GM21515 (cell line): ENCODE measurements around the gene GRPEL2.
"Not testable (repeated sequence)": the region's sequence is repeated elsewhere in the genome, so short reads cannot be mapped to it uniquely, and the experiment has no call there.

ENCODE experiments used
- ATAC-seq: cut with Tn5 transposase; IDR thresholded peaks from one replicate; pipeline ENCODE4 v1.9.1; 2021; ENCODE audit not compliant: unreplicated experiment

Gene GRPEL2

DNA sequence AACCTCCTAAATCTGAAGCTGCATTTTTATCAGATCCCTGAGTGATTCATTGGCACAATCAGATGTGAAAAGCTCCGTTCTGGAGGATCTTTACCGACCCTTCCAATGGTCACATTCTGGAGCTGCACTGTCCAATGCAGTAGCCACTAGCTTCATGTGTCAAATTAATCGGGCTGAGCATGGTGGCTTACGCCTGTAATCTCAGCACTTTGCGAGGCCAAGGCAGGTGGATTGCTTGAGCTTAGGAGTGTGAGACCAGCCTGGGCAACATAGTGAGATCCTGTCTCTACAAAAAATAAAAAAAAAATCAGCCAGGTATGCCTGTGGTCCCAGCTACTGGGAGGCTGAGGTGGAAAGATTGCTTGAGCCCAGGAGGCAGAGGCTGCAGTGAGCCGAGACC is 30.1 kb downstream of the GRPEL2 start:
- ATAC-seq, result no peak

GRCh38 chr5:149376104-149376503 is 30.8 kb downstream of the GRPEL2 start:
- no peak for ATAC-seq

- ATAC-seq, result no peak
Measured at GRCh38 chr5:149376711-149377447, 31.6 kb downstream of the GRPEL2 start.

GRCh38 chr5:149378241-149378820 is 33.0 kb downstream of the GRPEL2 start:
- no peak for ATAC-seq

GRCh38 chr5:149379177-149379761 is 34.0 kb downstream of the GRPEL2 start, which contains the start of gene IL17B:
TSS of gene IL17B (minus strand) at chr5:149379292. CDS start at chr5:149379225, 67 bp downstream.
- no peak for ATAC-seq

- ATAC-seq, result no peak
Measured at GRCh38 chr5:149379818-149380374, 34.6 kb downstream of the GRPEL2 start.

GRCh38 chr5:149380466-149381121 is 35.3 kb downstream of the GRPEL2 start:
- ATAC-seq, result no peak

- ATAC-seq, result peak; percentile 22
Measured at GRCh38 chr5:149381261-149381985, 36.1 kb downstream of the GRPEL2 start.

- peak; percentile 85 for ATAC-seq
Measured at GRCh38 chr5:149381986-149382338, 36.7 kb downstream of the GRPEL2 start.

DNA sequence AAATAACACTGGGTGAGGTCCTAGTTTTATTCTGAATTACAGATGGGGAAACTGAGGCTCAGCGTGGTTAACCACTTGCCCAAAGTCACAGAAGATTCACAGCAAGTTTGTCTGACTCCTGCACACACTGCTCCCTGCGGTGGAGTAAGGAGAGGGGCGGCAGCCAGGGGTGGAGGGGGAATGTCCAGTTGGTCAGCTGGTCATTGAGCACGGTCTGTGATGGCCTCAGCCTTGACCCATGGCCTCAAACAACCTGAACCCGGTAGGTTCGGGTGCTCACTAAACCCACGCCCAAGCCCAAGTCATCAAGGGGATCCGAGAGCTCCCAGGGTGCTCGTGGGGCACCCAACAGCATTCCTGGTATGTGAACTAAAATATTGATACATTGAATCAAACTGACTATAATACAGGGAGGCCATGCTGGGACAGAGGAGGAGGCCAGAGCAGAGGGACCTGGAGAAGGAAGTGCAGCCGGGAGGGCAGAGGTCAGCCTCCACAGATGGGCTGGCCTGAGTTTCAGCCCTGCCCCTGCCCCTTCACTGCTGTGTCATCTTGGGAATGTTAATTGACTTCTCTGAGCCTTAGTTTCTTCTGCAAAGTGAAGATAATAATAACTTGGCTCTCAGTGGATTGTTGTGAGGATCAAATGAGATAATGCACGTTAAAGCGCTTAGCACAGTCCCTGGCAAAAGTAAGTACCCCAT is 37.4 kb downstream of the GRPEL2 start:
- no peak for ATAC-seq

GRCh38 chr5:149383399-149383798 is 38.1 kb downstream of the GRPEL2 start:
- no peak for ATAC-seq

GRCh38 chr5:149386166-149386565 is 40.9 kb downstream of the GRPEL2 start:
- no peak for ATAC-seq

DNA sequence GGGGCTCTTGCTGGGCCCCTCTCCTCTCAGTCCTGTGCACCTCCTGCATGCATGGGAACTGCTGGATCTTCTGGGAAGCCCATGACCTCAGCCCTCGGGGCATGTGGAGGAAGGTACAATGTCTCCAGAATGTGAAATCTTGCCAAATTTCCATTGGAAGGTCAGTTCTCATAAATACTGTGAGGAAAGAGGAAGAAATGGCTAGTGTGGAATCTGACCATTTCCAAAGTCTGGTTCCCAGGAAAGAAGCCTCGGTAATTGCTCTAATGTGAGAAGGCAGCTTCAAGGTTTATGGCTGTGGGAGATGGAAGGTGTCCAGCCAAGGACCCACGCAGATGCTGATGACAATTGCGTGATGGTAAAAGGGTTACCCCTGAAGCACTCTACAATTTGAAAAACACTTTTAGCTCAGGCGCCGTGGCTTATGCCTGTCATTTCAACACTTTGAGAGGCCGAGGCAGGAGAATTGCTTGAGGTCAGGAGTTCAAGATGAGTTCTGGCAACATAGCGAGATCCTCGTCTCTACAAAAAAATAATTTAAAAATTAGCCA is 41.9 kb downstream of the GRPEL2 start:
- no peak for ATAC-seq

- no peak for ATAC-seq
Measured at GRCh38 chr5:149387982-149388381, 42.7 kb downstream of the GRPEL2 start.

DNA sequence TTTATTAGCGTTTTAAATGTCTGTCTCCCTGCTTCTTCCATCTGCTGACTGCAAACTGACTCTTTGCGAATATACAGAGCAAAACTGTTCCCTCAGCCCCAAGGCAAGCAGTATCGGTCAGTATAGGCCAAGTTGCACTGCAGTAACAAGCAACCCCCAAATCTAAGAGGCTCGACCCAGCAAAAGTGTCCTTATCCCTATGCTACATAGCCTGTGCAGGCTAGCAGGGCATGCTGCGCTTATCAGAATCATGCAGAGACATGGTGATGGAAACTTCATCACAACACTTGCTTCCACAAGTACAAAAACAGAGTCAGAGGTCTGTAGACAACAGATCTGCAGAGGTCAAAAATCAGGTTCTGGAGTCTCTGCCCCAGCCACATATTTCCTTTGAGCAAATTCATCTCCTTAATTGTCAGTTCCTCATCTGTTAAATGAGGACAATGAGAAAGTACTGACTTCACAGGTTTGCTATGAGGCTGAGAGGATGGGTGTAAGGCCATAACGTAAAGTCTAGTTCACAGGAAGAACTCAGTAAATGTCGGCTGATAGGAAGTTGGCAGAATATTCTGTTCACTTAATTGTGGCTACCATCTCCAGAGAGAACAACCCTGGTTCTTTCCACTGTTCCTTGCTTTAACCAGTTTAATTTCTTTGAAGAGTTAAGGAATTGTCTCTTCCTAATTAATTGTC is 43.3 kb downstream of the GRPEL2 start:
- ATAC-seq, result no peak

- ATAC-seq, result no peak
Measured at GRCh38 chr5:149389552-149390495, 44.5 kb downstream of the GRPEL2 start.

- not testable (repeated sequence) for ATAC-seq
Measured at GRCh38 chr5:149391076-149391475, 45.8 kb downstream of the GRPEL2 start.

- ATAC-seq, result no peak
Measured at GRCh38 chr5:149391524-149391923, 46.2 kb downstream of the GRPEL2 start.
